Measurements from ENCODE around the gene TPBG.

TPBG gene

DNA sequence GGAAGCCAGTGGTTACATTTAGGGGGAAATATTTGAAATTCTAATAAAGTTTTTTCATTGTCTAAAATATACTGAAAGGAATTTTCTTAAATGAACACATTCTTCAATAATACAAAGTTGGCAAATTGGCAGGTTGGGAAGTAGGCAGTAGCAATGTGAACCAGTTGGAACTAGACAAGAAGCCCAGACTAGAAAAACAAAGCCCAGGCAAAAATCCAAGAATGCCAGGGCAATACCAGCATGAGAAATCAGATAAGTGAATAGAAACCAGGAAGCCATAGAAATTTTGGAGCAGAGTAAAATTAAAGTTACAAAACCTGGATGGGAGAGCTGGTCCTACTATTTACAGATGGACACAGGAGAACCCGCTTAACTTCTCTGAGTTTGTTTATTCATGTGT lies 52.2 kb downstream of the TPBG start:
- H3K9ac ChIP-seq (ENCODE audit: low read length) = no peak overlapping the region
- no peaks in the 10 kb centered on the region for H3K36me3 ChIP-seq (ENCODE audit: control insufficient read depth, insufficient read depth, low read length, severe bottlenecking)
- H3K27me3 ChIP-seq (replicated peaks; ENCODE audit: control insufficient read depth, insufficient read depth, low read length) = no peaks in the 10 kb centered on the region
- peaks cover 11% of the 10 kb centered on the region for H3K4me1 ChIP-seq (ENCODE audit: control insufficient read depth, insufficient read depth, low read length)
- no peak overlapping the region for H3K4me3 ChIP-seq (ENCODE audit: low read length)
- H3K9me3 ChIP-seq (ENCODE audit: control insufficient read depth, low read length) = no peaks in the 10 kb centered on the region
- peak; percentile 33 for DNase-seq (ENCODE audit: low read depth)

DNA sequence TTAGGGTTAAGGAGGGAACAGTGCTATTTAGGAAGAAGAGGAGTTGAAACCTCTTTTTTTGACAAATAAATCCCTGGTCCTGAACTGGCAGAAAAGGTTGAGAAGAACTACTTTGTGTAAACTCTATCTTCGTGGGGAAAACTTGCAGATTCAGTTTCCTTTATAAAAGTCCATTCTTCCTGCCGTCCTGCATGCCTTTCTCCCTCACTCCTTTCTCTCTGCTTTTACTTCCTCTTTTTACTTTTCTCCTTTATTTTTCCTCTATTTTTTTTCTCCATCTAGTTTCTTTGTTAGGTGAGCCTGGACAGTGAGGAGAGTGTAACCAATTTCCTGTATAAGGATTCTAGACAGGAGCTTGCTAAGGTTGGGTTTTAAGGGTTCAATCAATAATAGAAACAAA lies 52.7 kb downstream of the TPBG start:
- peaks cover 11% of the 10 kb centered on the region for H3K4me1 ChIP-seq (ENCODE audit: control insufficient read depth, insufficient read depth, low read length)
- H3K27me3 ChIP-seq (replicated peaks; ENCODE audit: control insufficient read depth, insufficient read depth, low read length) = no peaks in the 10 kb centered on the region
- DNase-seq (ENCODE audit: low read depth) = no peak
- no peaks in the 10 kb centered on the region for H3K36me3 ChIP-seq (ENCODE audit: control insufficient read depth, insufficient read depth, low read length, severe bottlenecking)
- H3K9me3 ChIP-seq (ENCODE audit: control insufficient read depth, low read length) = no peaks in the 10 kb centered on the region
- H3K4me3 ChIP-seq (ENCODE audit: low read length) = no peak overlapping the region
- no peak overlapping the region for H3K9ac ChIP-seq (ENCODE audit: low read length)
